DOHH2 (cell line): Measurements from ENCODE around the gene UBE2D3.

ENCODE experiments used
- H3F3A ChIP-seq: fragments of 200-600 bp; sonication (generic), shearing (Covaris generic); 2 replicates; pipeline ENCODE4 v1.6.0; 2016; ENCODE audit warnings: antibody characterized with exemption, mild to moderate bottlenecking; ENCODE audit not compliant: control insufficient read depth, insufficient read depth
- H3K27ac ChIP-seq: fragments of 200-600 bp; sonication (generic); 2 replicates; pipeline ENCODE4 v1.5.1; 2014; ENCODE audit warnings: low read depth, mild to moderate bottlenecking, low read length, moderate library complexity
- H3K27me3 ChIP-seq: fragments of 200-600 bp; sonication (generic); 2 replicates; pipeline ENCODE4 v1.6.1; 2014; ENCODE audit warnings: mild to moderate bottlenecking, low read length, mixed read lengths; ENCODE audit not compliant: control insufficient read depth
- H3K36me3 ChIP-seq: fragments of 200-600 bp; sonication (generic); 2 replicates; pipeline ENCODE4 v1.6.1; 2014; ENCODE audit warnings: mild to moderate bottlenecking, low read length, moderate library complexity, mixed read lengths; ENCODE audit not compliant: control insufficient read depth
- H3K4me1 ChIP-seq: fragments of 200-600 bp; sonication (generic); 2 replicates; pipeline ENCODE4 v1.6.1; 2014; ENCODE audit warnings: mild to moderate bottlenecking, low read length, mixed read lengths; ENCODE audit not compliant: control insufficient read depth
- H3K4me2 ChIP-seq: fragments of 200-600 bp; sonication (generic); 2 replicates; pipeline ENCODE4 v1.6.0; 2014; ENCODE audit warnings: mild to moderate bottlenecking, low read length, moderate library complexity
- H3K4me3 ChIP-seq: fragments of 200-600 bp; sonication (generic); 2 replicates; pipeline ENCODE4 v1.5.1; 2014; ENCODE audit warnings: mild to moderate bottlenecking, low read length, mixed read lengths
- H3K79me2 ChIP-seq: fragments of 200-600 bp; sonication (generic); 2 replicates; pipeline ENCODE4 v1.6.1; 2014; ENCODE audit warnings: mild to moderate bottlenecking, low read length, mixed read lengths; ENCODE audit not compliant: control insufficient read depth
- H3K9me2 ChIP-seq: fragments of 200-600 bp; sonication (generic); replicated peaks from 2 replicates; pipeline ENCODE4 v1.6.1; 2014; ENCODE audit warnings: mild to moderate bottlenecking, low read length, mixed read lengths; ENCODE audit not compliant: control insufficient read depth
- H3K9me3 ChIP-seq: fragments of 200-600 bp; sonication (generic); 2 replicates; pipeline ENCODE4 v1.6.1; 2014; ENCODE audit warnings: antibody characterized with exemption, low read length, mixed read lengths; ENCODE audit not compliant: control insufficient read depth, insufficient read depth
- H4K20me1 ChIP-seq: fragments of 200-600 bp; sonication (generic); 2 replicates; pipeline ENCODE4 v1.6.0; 2014; ENCODE audit warnings: low read depth, mild to moderate bottlenecking, antibody characterized with exemption, low read length, moderate library complexity; ENCODE audit not compliant: control insufficient read depth, insufficient read depth
- CTCF ChIP-seq: fragments of 200-600 bp; sonication (generic); IDR thresholded peaks from one replicate; pipeline ENCODE4 v1.5.1; 2014; ENCODE audit warnings: antibody characterized with exemption, mild to moderate bottlenecking, low read depth, low read length; ENCODE audit not compliant: poor library complexity, severe bottlenecking
- EZH2phosphoT487 ChIP-seq: fragments of 200-600 bp; sonication (generic); IDR thresholded peaks from 2 replicates; pipeline ENCODE4 v1.6.1; 2017; ENCODE audit warnings: borderline replicate concordance, mild to moderate bottlenecking, antibody characterized with exemption, low read length, moderate library complexity, mixed read lengths

UBE2D3 gene

GRCh38 chr4:102807345-102807744 is 20.0 kb downstream of the UBE2D3 start:
- Histone ChIP-seq H3K36me3 (peaks cover 98% of the 10 kb centered on the region), H3K27me3 (no peaks in the 10 kb centered on the region), H3F3A (peaks cover 11% of the 10 kb centered on the region), H3K27ac (no peak overlapping the region), H3K9me3 (no peaks in the 10 kb centered on the region), H3K4me2 (no peak overlapping the region), H3K9me2 (no peaks in the 10 kb centered on the region), H3K4me1 (peaks cover 8% of the 10 kb centered on the region), H4K20me1 (peaks cover 39% of the 10 kb centered on the region), H3K79me2 (peaks cover 84% of the 10 kb centered on the region), H3K4me3 (no peak overlapping the region)
- TF ChIP-seq EZH2phosphoT487: no peak
- no peak for TF ChIP-seq CTCF

DNA sequence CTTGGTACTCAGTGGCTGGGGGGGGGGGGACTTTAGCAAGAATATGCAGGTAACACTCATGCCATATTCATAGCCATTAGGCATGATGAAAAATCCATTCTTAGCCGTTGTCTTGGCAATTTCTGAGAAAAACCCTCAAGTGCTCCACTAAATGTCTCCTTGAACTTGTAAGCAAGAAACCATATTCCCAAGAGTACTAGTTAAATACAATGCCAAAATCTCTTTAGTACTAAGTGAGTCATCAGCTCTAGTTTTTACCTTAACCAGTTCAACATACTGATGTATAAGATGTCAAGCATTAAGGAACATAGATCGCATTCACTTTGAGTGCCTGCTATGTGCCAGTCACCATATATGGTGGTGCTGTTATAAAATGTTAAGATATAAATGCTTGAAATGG is 27.5 kb downstream of the UBE2D3 start:
- H3K79me2 ChIP-seq: peaks cover 15% of the 10 kb centered on the region
- no peak overlapping the region for H3K4me3 ChIP-seq
- peaks cover 16% of the 10 kb centered on the region for H4K20me1 ChIP-seq
- TF ChIP-seq EZH2phosphoT487: no peak
- no peak for TF ChIP-seq CTCF
- H3K27me3 ChIP-seq: no peaks in the 10 kb centered on the region
- no peaks in the 10 kb centered on the region for H3K9me2 ChIP-seq
- no peak overlapping the region for H3K4me2 ChIP-seq
- H3K27ac ChIP-seq: no peak overlapping the region
- H3K9me3 ChIP-seq: no peaks in the 10 kb centered on the region
- H3K4me1 ChIP-seq: no peaks in the 10 kb centered on the region
- peaks cover 34% of the 10 kb centered on the region for H3F3A ChIP-seq
- peaks cover 96% of the 10 kb centered on the region for H3K36me3 ChIP-seq

DNA sequence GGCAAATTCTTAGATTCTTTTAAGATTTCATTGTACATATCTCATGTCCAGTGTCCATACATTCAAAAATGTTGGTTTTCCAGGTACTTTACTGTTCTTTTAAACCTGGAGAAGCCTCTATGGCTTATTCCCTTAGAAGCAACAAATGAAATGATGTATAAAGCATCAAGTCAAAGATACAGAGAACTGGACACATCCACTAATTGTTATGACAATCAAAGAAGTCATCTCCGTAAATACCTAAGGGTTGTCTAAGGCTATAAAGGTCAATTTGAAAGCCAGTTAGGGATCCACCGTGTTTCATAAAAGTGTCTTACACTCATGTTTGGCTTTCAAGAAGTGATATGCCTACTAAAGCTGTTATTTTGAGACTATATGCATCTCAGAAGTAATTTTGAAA is 32.4 kb downstream of the UBE2D3 start:
- TF ChIP-seq CTCF (no peak), EZH2phosphoT487 (no peak)
- peaks cover 60% of the 10 kb centered on the region for H3F3A ChIP-seq
- no peak overlapping the region for H3K4me3 ChIP-seq

More for the DNA sequence above, 32.4 kb downstream of the UBE2D3 start:
- H3K4me1 ChIP-seq: peaks cover 3% of the 10 kb centered on the region; the same call in 1 of the 2 replicates
- peaks cover 49% of the 10 kb centered on the region for H3K36me3 ChIP-seq
- peaks cover 9% of the 10 kb centered on the region; the same call in 1 of the 2 replicates for H4K20me1 ChIP-seq
- no peaks in the 10 kb centered on the region for H3K9me2 ChIP-seq
- H3K9me3 ChIP-seq: no peaks in the 10 kb centered on the region
- no peak overlapping the region for H3K4me2 ChIP-seq
- no peaks in the 10 kb centered on the region for H3K79me2 ChIP-seq
- no peaks in the 10 kb centered on the region for H3K27me3 ChIP-seq
- no peak overlapping the region for H3K27ac ChIP-seq
